Breast epithelium (tissue), 4 donors: Measurements from ENCODE around the gene ACOXL. TPM values are rescaled to one million over a fixed set of nuclear protein-coding genes. Genes with fewer than 3 reads are reported as not detected.

ENCODE experiments used
- DNase-seq, 2 donors: peaks; one replicate each; pipeline ENCODE4 v3.0.0-alpha.2; 2019; ENCODE audit warnings: low spot score in 2 of 2
- H3K27ac ChIP-seq, 2 donors: fragments of 200-600 bp; sonication (generic) in 1 of 2; one replicate each; pipeline ENCODE4 v1.5.1; 2016 to 2019; ENCODE audit warnings: mild to moderate bottlenecking in 1 of 2
- H3K27me3 ChIP-seq, 2 donors: fragments of 200-600 bp; sonication (generic) in 1 of 2; one replicate each; pipeline versions ENCODE4 v1.5.1 to v1.6.0; 2017 to 2019; ENCODE audit warnings: control low read depth in 1 of 2, mild to moderate bottlenecking in 1 of 2
- H3K36me3 ChIP-seq: fragments of 200-600 bp; one replicate; pipeline ENCODE4 v1.5.1; 2019
- H3K4me1 ChIP-seq, 2 donors: fragments of 200-600 bp; sonication (generic); one replicate each; pipeline ENCODE4 v1.5.1; 2016 to 2019; ENCODE audit warnings: control low read depth in 1 of 2
- H3K4me3 ChIP-seq, 3 donors: fragments of 200-600 bp; sonication (generic); 1 replicate in 2 of 3; 2 replicates in 1 of 3; pipeline ENCODE4 v1.5.1; 2016 to 2019; ENCODE audit warnings: mild to moderate bottlenecking in 3 of 3, moderate library complexity in 2 of 3
- H3K9me3 ChIP-seq, 2 donors: fragments of 200-600 bp; sonication (generic) in 1 of 2; one replicate each; pipeline ENCODE4 v1.5.1; 2016 to 2019; ENCODE audit warnings: control low read depth in 1 of 2
- CTCF ChIP-seq, 3 donors: fragments of 450-650 bp; IDR thresholded peaks; one replicate each; pipeline ENCODE4 v1.5.1; 2016 to 2017; ENCODE audit warnings: antibody characterized with exemption in 3 of 3, mild to moderate bottlenecking in 3 of 3, moderate library complexity in 3 of 3
- POLR2A ChIP-seq: fragments of 450-650 bp; IDR thresholded peaks from one replicate; pipeline ENCODE4 v1.6.1; 2016; ENCODE audit warnings: antibody characterized with exemption, mild to moderate bottlenecking, moderate library complexity
- POLR2AphosphoS5 ChIP-seq, 3 donors: sonication (generic); formaldehyde crosslinking; IDR thresholded peaks; one replicate each; pipeline ENCODE4 v1.6.1; 2017; ENCODE audit warnings: antibody characterized with exemption in 3 of 3
- intact Hi-C: fragments of 100-400 bp; cut with DNase I; formaldehyde crosslinking; loops from one replicate; pipeline ENCODE4 v1.15.1; 2023; ENCODE audit warnings: low total_unique reads
- total RNA-seq, 3 donors: library from RNA; depleted of rRNA; stranded (reverse); fragments of >200 nt; gene quantifications; one replicate each; pipeline ENCODE4 v1.1.0, GENCODE V29; 2016

ACOXL gene
- total RNA-seq, 3 donors from 2014 or later: not detected

GRCh38 chr2:110746586-110747521 lies 14.5 kb downstream of the ACOXL start:
- DNase-seq: no peak
- H3K4me1 ChIP-seq: no peaks in the 10 kb centered on the region
- H3K27ac ChIP-seq: no peak overlapping the region
- no peak overlapping the region for H3K4me3 ChIP-seq
- H3K27me3 ChIP-seq: peaks cover 0 to 8% of the 10 kb centered on the region in 2 donors
- no peaks in the 10 kb centered on the region for H3K36me3 ChIP-seq
- no peaks in the 10 kb centered on the region for H3K9me3 ChIP-seq
- TF ChIP-seq POLR2AphosphoS5 (IDR thresholded peaks at IDR 0.05): no peak
- TF ChIP-seq CTCF (IDR thresholded peaks at IDR 0.05): no peak
- no peak for TF ChIP-seq POLR2A
- intact Hi-C loops: no loop called here

DNA sequence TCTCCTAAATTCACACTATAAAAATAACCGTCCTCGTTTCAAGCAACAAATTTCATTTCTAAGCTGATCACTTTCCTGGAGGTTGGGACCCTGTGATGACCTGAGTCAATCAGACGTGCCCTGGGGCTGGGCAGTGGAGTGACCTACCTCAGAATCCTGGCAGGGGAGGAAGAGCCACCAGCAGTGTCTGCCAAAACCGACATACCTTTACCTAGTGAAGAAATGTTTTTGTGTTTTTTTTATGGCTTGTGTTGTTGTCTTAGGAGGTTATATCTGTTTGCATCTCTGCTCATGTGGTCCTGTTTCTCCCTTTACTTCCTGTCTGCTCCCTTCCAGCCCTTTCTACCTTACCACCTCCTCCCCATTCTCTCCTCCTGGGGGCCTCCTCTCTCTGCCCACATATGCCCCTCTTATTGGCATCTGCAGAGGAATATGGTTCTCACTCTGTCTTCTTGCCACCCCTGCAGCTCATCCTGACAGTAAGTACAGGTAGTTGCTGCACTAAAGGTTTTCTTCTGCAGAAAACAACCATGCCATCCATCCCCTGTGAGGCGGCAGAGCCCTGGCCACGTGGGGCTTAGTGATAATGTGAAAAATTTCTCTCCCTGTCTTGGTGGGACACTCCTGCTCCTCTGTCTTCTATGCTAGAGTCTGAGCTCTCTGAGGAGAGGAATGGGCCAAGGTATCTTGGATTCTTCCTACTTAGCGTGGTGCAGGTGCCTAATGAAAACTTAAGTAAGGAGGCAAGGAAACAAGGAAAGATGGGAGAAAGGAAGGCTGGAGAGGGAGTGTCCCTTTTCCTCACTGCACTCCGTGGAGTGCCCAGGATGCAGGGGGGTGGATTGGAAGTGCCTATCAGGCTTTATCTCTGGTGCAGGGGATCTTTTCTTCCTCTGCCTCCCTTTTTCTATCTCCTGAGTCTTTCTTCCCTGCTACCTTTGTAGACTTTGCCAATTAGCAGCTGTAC lies 15.4 kb downstream of the ACOXL start:
- intact Hi-C loops: no loop called here
- TF ChIP-seq POLR2A (no peak), CTCF (IDR thresholded peaks at IDR 0.05) (no peak), POLR2AphosphoS5 (IDR thresholded peaks at IDR 0.05) (no peak)
- DNase-seq: no peak
- Histone ChIP-seq H3K27ac (no peak overlapping the region), H3K4me1 (no peaks in the 10 kb centered on the region), H3K27me3 (peaks cover 0 to 8% of the 10 kb centered on the region in 2 donors), H3K9me3 (no peaks in the 10 kb centered on the region), H3K4me3 (no peak overlapping the region), H3K36me3 (no peaks in the 10 kb centered on the region)

- H3K27me3 ChIP-seq: peaks cover 0 to 8% of the 10 kb centered on the region in 2 donors
- TF ChIP-seq POLR2AphosphoS5 (IDR thresholded peaks at IDR 0.05): no peak
- no peak for TF ChIP-seq CTCF (IDR thresholded peaks at IDR 0.05)
- no peak for TF ChIP-seq POLR2A
- no peaks in the 10 kb centered on the region for H3K9me3 ChIP-seq
- intact Hi-C loops: no loop called here
- no peak overlapping the region for H3K4me3 ChIP-seq
- DNase-seq: no peak
- H3K36me3 ChIP-seq: no peaks in the 10 kb centered on the region
- H3K4me1 ChIP-seq: no peaks in the 10 kb centered on the region
- no peak overlapping the region for H3K27ac ChIP-seq
Observed at GRCh38 chr2:110748489-110748867, 16.1 kb downstream of the ACOXL start.

GRCh38 chr2:110751642-110752041 lies 19.3 kb downstream of the ACOXL start:
- Histone ChIP-seq H3K27ac (no peak overlapping the region), H3K9me3 (no peaks in the 10 kb centered on the region), H3K4me3 (no peak overlapping the region), H3K4me1 (no peaks in the 10 kb centered on the region), H3K27me3 (peaks cover 0 to 3% of the 10 kb centered on the region in 2 donors), H3K36me3 (no peaks in the 10 kb centered on the region)
- no peak for TF ChIP-seq POLR2A
- TF ChIP-seq POLR2AphosphoS5 (IDR thresholded peaks at IDR 0.05): no peak
- TF ChIP-seq CTCF (IDR thresholded peaks at IDR 0.05): no peak
- intact Hi-C loops: loop anchor here (10.0 kb wide), 1 partner anchor 1567 kb away; no protein-coding TSS in a partner anchor
- no peak for DNase-seq
